Activated T-helper 2 cell treated with anti-CD3 and anti-CD28 coated beads, Interferon-gamma antibody, Interleukin-2, Interleukin-4, amounts not matched to agents 10 μg/mL and 5 μg/mL and 100 μg/mL, durations not matched to agents 14 hours and 24 hours and 36 hours (primary cell): ENCODE measurements around the gene DLL1. TPM values are rescaled to one million over a fixed set of nuclear protein-coding genes. Genes with fewer than 3 reads are reported as not detected.

Experiments used
- DNase-seq: peaks from one replicate; pipeline ENCODE4 v3.0.0; 2021; ENCODE audit warnings: low spot score
- H3K27ac Mint-ChIP-seq: one replicate; pipeline ENCODE4 v1.8.0; 2021; ENCODE audit warnings: mixed read lengths
- H3K27me3 Mint-ChIP-seq: one replicate; pipeline ENCODE4 v1.8.0; 2021; ENCODE audit warnings: low read depth, mixed read lengths
- H3K36me3 Mint-ChIP-seq: one replicate; pipeline ENCODE4 v1.8.0; 2021; ENCODE audit warnings: low read depth, mixed read lengths
- H3K4me1 Mint-ChIP-seq: one replicate; pipeline ENCODE4 v1.8.0; 2021; ENCODE audit warnings: low read depth, mixed read lengths
- H3K4me3 Mint-ChIP-seq: one replicate; pipeline ENCODE4 v1.8.0; 2021; ENCODE audit warnings: low read depth, mild to moderate bottlenecking, moderate library complexity, mixed read lengths
- H3K9me3 Mint-ChIP-seq: one replicate; pipeline ENCODE4 v1.8.0; 2021; ENCODE audit warnings: mixed read lengths
- intact Hi-C: fragments of 100-400 bp; cut with micrococcal nuclease; formaldehyde crosslinking; loops from one replicate; pipeline ENCODE4 v1.15.1; 2023
- total RNA-seq: library from RNA; stranded (reverse); gene quantifications from 2 replicates; pipeline ENCODE4 v1.2.3, GENCODE V29; 2022

The DLL1 gene
- total RNA-seq, 1 donor from 2014 or later: not detected

DNA sequence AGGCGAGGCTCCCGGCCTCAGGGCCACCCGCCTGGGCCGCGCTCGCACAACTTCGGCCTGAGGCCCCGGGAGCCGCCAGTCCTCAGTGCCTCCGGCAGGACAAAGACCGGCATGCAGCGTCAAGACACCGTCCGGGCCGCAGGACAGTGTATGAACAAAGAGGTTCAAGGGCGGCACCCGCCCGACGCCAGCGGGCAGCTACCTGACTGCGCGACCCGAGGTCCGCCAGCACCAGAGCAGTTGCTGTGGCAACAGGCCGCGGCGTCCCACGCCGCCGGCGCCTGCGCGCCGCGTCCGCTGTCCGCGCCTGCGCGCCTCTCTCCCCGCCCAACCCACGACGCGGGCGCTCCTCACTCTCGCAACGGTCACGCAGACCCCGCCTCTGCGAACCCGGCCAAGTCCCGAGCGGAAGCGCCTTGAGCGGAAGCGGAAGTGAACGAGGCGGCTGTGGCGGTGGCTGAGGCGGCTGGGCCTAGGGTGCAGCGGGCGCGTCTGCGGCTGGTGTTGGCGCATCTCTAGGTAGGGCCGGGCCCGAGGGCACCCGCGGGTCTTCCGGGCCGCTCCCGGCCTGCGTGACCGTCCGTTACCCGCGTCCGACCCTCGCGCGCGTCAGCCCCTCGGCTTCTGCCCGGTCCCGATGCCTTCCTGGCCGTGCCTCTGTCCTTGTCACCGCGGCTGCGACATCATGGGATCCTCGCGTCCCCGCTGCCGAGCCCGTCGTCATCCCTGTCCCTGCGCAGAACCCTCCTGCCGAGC, 15.6 kb upstream of the DLL1 start, which contains the start of gene FAM120B:
TSS of gene FAM120B (plus strand) at position 435 of the 756 bp plus-strand sequence. CDS start 10,633 bp downstream, outside the sequence.
- H3K9me3 Mint-ChIP-seq: peaks cover 5% of the 10 kb centered on the region
- H3K36me3 Mint-ChIP-seq: peaks cover 19% of the 10 kb centered on the region
- peak; percentile 96 for DNase-seq
- H3K27ac Mint-ChIP-seq: peak within 1 kb of the TSS; percentile 91
- H3K4me3 Mint-ChIP-seq: peak within 1 kb of the TSS; percentile 95
- intact Hi-C loops: loop anchor here (2.0 to 5.0 kb wide), 5 partner anchors 211 to 604 kb away; partner anchors contain the start of genes C6orf120, DYNLT2, ERMARD and PDCD2
- H3K4me1 Mint-ChIP-seq: peaks cover 23% of the 10 kb centered on the region
- peaks cover 25% of the 10 kb centered on the region for H3K27me3 Mint-ChIP-seq

DNA sequence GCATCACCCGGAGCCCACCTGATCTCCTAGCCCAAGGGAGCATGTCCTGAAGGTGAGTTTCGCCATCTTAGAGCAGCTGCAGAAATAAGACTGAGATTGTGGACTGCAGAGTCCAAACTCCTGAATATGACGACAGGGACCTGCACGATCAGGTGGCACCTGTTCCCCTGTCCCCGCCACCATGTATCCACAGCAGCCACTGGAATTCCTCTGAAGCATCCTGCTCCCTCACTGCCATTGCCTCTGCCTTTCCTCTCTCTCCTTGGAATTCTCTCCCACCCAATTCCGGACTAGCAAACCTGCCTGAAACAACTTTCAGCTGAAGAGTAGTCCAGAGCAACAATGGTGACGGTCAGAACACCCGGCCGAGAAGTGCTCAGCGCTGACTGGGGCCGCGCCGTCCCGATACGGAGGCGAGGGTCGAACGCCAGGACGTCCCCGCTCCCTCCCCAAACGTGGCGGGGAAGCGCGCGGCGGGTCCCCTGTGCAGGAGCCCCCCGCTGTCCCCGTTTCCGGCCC, 15.0 kb upstream of the DLL1 start:
- H3K27me3 Mint-ChIP-seq: peaks cover 27% of the 10 kb centered on the region
- DNase-seq: no peak
- no peak overlapping the region for H3K27ac Mint-ChIP-seq
- peaks cover 7% of the 10 kb centered on the region for H3K9me3 Mint-ChIP-seq
- peak overlapping the region; percentile 61 for H3K4me3 Mint-ChIP-seq
- H3K36me3 Mint-ChIP-seq: peaks cover 19% of the 10 kb centered on the region
- peaks cover 23% of the 10 kb centered on the region for H3K4me1 Mint-ChIP-seq
- intact Hi-C loops: loop anchor here (2.0 to 5.0 kb wide), 5 partner anchors 211 to 603 kb away; partner anchors contain the start of genes C6orf120, DYNLT2, ERMARD and PDCD2

DNA sequence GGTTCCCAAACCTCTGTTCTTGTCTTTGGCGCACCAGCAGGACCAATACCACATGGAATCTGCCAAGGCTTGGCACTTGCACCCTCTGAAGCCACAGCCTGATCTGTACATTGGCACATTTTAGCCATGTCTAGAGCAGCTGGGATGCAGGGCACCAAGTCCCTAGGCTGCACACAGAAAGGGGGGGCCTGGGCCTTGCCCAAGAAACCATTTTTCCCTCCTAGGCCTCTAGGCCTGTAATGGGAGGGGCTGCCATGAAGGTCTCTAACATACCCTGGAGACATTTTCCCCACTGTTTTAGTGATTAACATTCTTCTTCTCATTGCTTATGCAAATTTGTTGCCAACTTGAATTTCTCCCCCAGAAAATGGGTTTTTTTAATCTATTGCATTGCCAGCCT, 10.3 kb upstream of the DLL1 start:
- H3K27me3 Mint-ChIP-seq: peaks cover 61% of the 10 kb centered on the region
- intact Hi-C loops: no loop called here
- no peaks in the 10 kb centered on the region for H3K4me1 Mint-ChIP-seq

DNA sequence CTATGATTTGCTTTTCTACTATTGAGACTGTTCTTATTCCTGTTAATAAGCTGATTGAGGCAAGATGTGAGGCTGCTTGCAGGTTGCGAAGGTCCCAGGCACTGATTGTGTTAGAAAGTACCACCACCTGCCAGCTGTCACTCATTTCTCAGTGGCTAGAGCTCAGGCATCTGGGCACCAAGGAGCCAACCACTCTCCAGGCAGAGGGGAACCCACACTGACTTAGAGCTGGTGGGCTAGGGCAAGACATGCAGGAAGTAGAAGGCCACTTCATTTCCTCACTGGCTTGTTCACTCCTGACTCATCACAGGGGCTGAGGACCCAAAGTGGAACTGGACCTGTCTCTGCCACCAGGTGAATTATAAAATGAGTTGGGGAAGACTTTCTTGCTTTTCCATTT, 7.8 kb upstream of the DLL1 start:
- H3K9me3 Mint-ChIP-seq: peaks cover 7% of the 10 kb centered on the region
- no peak overlapping the region for H3K27ac Mint-ChIP-seq
- no peaks in the 10 kb centered on the region for H3K36me3 Mint-ChIP-seq
- DNase-seq: no peak
- no peaks in the 10 kb centered on the region for H3K4me1 Mint-ChIP-seq
- H3K4me3 Mint-ChIP-seq: no peak overlapping the region
- H3K27me3 Mint-ChIP-seq: peaks cover 70% of the 10 kb centered on the region
- intact Hi-C loops: loop anchor here (10.0 kb wide), 1 partner anchor 574 kb away; the partner anchor contains the start of gene PHF10

More for the DNA sequence above, 10.3 kb upstream of the DLL1 start:
- Mint-ChIP-seq H3K9me3 (peaks cover 7% of the 10 kb centered on the region), H3K4me3 (no peak overlapping the region), H3K27ac (no peak overlapping the region), H3K36me3 (no peaks in the 10 kb centered on the region)
- DNase-seq: no peak

- H3K27me3 Mint-ChIP-seq: peaks cover 73% of the 10 kb centered on the region
- no peaks in the 10 kb centered on the region for H3K36me3 Mint-ChIP-seq
- no peak overlapping the region for H3K27ac Mint-ChIP-seq
- H3K4me3 Mint-ChIP-seq: no peak overlapping the region
- peaks cover 4% of the 10 kb centered on the region for H3K4me1 Mint-ChIP-seq
- DNase-seq: no peak
- intact Hi-C loops: loop anchor here (10.0 kb wide), 1 partner anchor 573 kb away; the partner anchor contains the start of gene PHF10
- peaks cover 7% of the 10 kb centered on the region for H3K9me3 Mint-ChIP-seq
Measured at GRCh38 chr6:170297576-170298330, 6.9 kb upstream of the DLL1 start.

GRCh38 chr6:170296746-170297575, 6.1 kb upstream of the DLL1 start:
- Mint-ChIP-seq H3K27ac (no peak overlapping the region), H3K36me3 (no peaks in the 10 kb centered on the region), H3K9me3 (peaks cover 7% of the 10 kb centered on the region), H3K4me1 (peaks cover 11% of the 10 kb centered on the region), H3K27me3 (peaks cover 76% of the 10 kb centered on the region), H3K4me3 (no peak overlapping the region)
- intact Hi-C loops: loop anchor here (10.0 kb wide), 1 partner anchor 572 kb away; the partner anchor contains the start of gene PHF10
- no peak for DNase-seq

GRCh38 chr6:170296423-170296745, 5.5 kb upstream of the DLL1 start:
- intact Hi-C loops: loop anchor here (10.0 kb wide), 1 partner anchor 572 kb away; the partner anchor contains the start of gene PHF10
- Mint-ChIP-seq H3K27ac (no peak overlapping the region), H3K27me3 (peaks cover 73% of the 10 kb centered on the region), H3K36me3 (peaks cover 3% of the 10 kb centered on the region), H3K9me3 (peaks cover under 1% of the 10 kb centered on the region), H3K4me1 (peaks cover 14% of the 10 kb centered on the region), H3K4me3 (no peak overlapping the region)
- no peak for DNase-seq

GRCh38 chr6:170295510-170296422, 4.9 kb upstream of the DLL1 start:
- H3K4me1 Mint-ChIP-seq: peaks cover 14% of the 10 kb centered on the region

DNA sequence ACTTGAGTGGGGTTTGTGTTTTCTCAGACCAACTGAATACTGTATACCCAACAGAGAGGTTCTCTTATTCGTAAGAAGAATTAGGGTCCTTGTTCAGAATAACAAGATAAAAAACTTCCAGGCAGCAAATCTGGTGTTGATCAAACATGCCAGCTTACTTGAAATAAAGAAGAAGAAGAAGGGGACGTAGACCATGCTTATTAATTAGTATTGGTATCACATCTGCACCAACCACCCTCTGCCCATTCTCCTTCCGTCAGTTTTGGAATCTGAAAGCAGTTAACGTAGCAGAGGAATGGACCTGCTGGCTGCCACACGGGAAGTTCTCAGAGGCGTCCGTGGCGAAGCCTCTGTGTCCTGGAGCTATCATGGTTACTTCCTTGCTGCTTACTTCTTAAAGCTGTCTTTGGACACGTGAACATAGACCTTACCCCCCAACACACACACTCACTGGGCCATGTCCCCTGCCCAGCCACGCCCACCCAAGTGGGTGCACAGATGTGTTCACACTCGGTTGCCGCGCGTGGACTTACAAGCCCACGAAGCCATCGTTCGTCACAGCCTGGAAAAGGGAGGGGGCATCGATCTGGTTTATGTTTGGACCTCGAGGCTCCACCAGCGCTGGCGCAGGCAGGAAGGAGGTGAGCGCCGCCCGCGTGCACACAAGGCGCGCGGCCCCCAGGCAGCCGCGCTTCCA, 4.1 kb upstream of the DLL1 start:
- Mint-ChIP-seq H3K4me1 (peaks cover 19% of the 10 kb centered on the region), H3K9me3 (no peaks in the 10 kb centered on the region), H3K4me3 (no peak overlapping the region), H3K36me3 (peaks cover 3% of the 10 kb centered on the region), H3K27me3 (peaks cover 70% of the 10 kb centered on the region), H3K27ac (no peak overlapping the region)
- intact Hi-C loops: loop anchor here (5.0 to 10.0 kb wide), 4 partner anchors 208 to 1043 kb away; partner anchors contain the start of genes PHF10 and THBS2
- DNase-seq: no peak

More at GRCh38 chr6:170295510-170296422, 4.9 kb upstream of the DLL1 start:
- Mint-ChIP-seq H3K27ac (no peak overlapping the region), H3K4me3 (peak overlapping the region; percentile 64), H3K9me3 (no peaks in the 10 kb centered on the region), H3K27me3 (peaks cover 72% of the 10 kb centered on the region), H3K36me3 (peaks cover 3% of the 10 kb centered on the region)
- no peak for DNase-seq
- intact Hi-C loops: loop anchor here (10.0 kb wide), 1 partner anchor 571 kb away; the partner anchor contains the start of gene PHF10

DNA sequence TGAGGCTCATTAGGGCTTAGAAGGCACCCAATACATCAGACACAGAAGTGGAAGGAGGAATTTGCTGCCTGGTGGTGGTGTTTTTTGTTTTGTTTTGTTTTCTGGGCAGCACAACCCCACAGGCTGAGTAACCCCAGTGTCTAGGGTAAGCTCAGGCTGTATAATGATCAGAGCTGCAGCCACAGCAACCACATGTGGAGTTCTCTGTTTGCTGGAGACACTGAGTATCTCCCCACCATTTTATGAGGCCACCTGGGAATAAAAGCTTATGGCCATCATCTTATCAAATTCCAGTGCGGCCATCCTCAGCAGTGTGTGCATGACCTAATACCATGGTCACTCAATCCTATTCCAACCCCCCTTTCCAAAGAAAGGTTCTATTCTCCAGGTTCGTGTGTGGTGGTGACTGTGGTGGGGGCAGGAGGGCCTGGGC, 3.4 kb upstream of the DLL1 start:
- Mint-ChIP-seq H3K4me1 (peaks cover 19% of the 10 kb centered on the region), H3K27me3 (peaks cover 66% of the 10 kb centered on the region), H3K4me3 (no peak overlapping the region), H3K36me3 (peaks cover 3% of the 10 kb centered on the region), H3K9me3 (no peaks in the 10 kb centered on the region), H3K27ac (no peak overlapping the region)
- intact Hi-C loops: loop anchor here (5.0 to 10.0 kb wide), 4 partner anchors 207 to 1042 kb away; partner anchors contain the start of genes PHF10 and THBS2
- DNase-seq: no peak
